ENCODE measurements around the gene AEBP1. TPM values are rescaled to one million over a fixed set of nuclear protein-coding genes. Genes with fewer than 3 reads are reported as not detected.

AEBP1 gene
- total and polyA plus RNA-seq, 2 experiments from 2014 or later, result 15.1 to 42.0 TPM

DNA sequence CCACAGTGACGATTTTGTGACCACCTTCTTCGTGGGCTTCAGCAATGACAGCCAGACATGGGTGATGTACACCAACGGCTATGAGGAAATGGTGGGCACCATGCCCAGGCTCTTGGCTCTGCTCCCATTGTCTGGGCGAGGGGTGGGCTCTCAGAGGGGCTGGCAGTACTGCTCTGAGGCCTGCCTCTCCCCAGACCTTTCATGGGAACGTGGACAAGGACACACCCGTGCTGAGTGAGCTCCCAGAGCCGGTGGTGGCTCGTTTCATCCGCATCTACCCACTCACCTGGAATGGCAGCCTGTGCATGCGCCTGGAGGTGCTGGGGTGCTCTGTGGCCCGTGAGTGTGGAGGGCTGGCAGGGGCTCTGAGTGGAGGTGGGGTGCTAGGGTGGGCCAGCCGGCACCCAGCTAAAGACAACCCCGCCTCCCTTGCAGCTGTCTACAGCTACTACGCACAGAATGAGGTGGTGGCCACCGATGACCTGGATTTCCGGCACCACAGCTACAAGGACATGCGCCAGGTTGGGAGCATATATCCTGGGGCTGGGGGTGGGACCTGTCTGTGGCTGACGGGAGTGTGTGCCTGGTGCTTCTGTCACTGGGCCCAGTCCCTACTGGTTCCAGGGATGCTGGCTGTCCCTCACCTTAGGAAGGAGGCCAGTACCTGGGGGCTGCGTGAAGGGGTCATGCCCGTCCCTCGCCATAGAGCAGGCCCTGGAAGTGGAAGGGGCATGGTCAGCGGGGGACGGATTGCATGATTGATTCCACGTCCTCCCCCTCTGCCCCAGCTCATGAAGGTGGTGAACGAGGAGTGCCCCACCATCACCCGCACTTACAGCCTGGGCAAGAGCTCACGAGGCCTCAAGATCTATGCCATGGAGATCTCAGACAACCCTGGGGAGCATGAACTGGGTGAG is 6.8 kb downstream of the AEBP1 start:
- no peaks in the 10 kb centered on the region; the same call in 2 of the 3 replicates for H3K9me3 Mint-ChIP-seq
- ATAC-seq (no peak), DNase-seq (ENCODE audit: low spot score) (no peak)
- TF ChIP-seq NANOG (IDR thresholded peaks at IDR 0.05; ENCODE audit: borderline replicate concordance) (no peak), CTCF (conservative IDR thresholded peaks at IDR 0.05; ENCODE audit: low read depth in 2 of 2) (no peak), ZNF114 (CRISPR knock-in tag; IDR thresholded peaks at IDR 0.05) (no peak)
- H3K4me1 ChIP-seq (ENCODE audit: insufficient read depth), result no peaks in the 10 kb centered on the region
- no peaks in the 10 kb centered on the region for H3K27me3 ChIP-seq (ENCODE audit: insufficient read depth)
- no peaks in the 10 kb centered on the region; the same call in 1 of the 2 replicates for H3K79me2 ChIP-seq (replicated peaks; ENCODE audit: insufficient read depth)
- no peak overlapping the region for H3K27ac ChIP-seq (ENCODE audit: low read depth)
- H3F3A ChIP-seq (replicated peaks; ENCODE audit: low read depth), result 0 out of 2 replicates have a peak, but pooled peaks cover 2% of the 10 kb centered on the region
- no peaks in the 10 kb centered on the region; the same call in 1 of the 2 replicates for H4K20me1 ChIP-seq (replicated peaks; ENCODE audit: insufficient read depth)
- H3K4me3 Mint-ChIP-seq, result no peak overlapping the region
- H3K9me2 ChIP-seq (ENCODE audit: insufficient read depth), result no peaks in the 10 kb centered on the region
- peaks cover 33% of the 10 kb centered on the region for H3K36me3 Mint-ChIP-seq (ENCODE audit: low read depth)
- H3K4me3 ChIP-seq, result no peak overlapping the region
- H3K4me2 ChIP-seq, result no peak overlapping the region
- H3K27ac Mint-ChIP-seq, result no peak overlapping the region
- no peaks in the 10 kb centered on the region for H3K36me3 ChIP-seq (ENCODE audit: insufficient read depth)
- H3K4me1 Mint-ChIP-seq, result peaks cover 6% of the 10 kb centered on the region
- peaks cover 15% of the 10 kb centered on the region for H3K27me3 Mint-ChIP-seq (ENCODE audit: insufficient read depth, low read depth, poor library complexity)
- H2AFZ ChIP-seq, result no peak overlapping the region

DNA sequence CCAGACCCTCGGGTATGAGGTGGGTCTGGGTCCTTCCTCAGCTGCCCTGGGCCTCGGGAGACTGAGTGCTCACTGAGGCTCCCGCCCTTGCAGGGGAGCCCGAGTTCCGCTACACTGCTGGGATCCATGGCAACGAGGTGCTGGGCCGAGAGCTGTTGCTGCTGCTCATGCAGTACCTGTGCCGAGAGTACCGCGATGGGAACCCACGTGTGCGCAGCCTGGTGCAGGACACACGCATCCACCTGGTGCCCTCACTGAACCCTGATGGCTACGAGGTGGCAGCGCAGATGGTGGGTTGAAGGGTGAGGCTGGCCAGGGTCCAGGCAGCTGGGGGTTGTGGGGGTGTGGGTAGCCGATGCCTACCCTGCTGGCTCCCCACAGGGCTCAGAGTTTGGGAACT is 7.6 kb downstream of the AEBP1 start:
- Histone ChIP-seq H3K27me3 (ENCODE audit: insufficient read depth) (no peaks in the 10 kb centered on the region), H2AFZ (no peak overlapping the region), H3K79me2 (replicated peaks; ENCODE audit: insufficient read depth) (no peaks in the 10 kb centered on the region), H3K4me1 (ENCODE audit: insufficient read depth) (no peaks in the 10 kb centered on the region), H3K4me2 (no peak overlapping the region), H3K4me3 (no peak overlapping the region), H3K27ac (ENCODE audit: low read depth) (no peak overlapping the region), H3F3A (replicated peaks; ENCODE audit: low read depth) (0 out of 2 replicates have a peak, but pooled peaks cover 2% of the 10 kb centered on the region), H3K36me3 (ENCODE audit: insufficient read depth) (no peaks in the 10 kb centered on the region), H4K20me1 (replicated peaks; ENCODE audit: insufficient read depth) (no peaks in the 10 kb centered on the region; the same call in 1 of the 2 replicates), H3K9me2 (ENCODE audit: insufficient read depth) (no peaks in the 10 kb centered on the region)
- Mint-ChIP-seq H3K27ac (no peak overlapping the region), H3K27me3 (ENCODE audit: insufficient read depth, low read depth, poor library complexity) (peaks cover 15% of the 10 kb centered on the region), H3K4me3 (peak overlapping the region; percentile 75; the same call in 2 of the 3 replicates), H3K9me3 (no peaks in the 10 kb centered on the region; the same call in 2 of the 3 replicates), H3K36me3 (ENCODE audit: low read depth) (peaks cover 31% of the 10 kb centered on the region), H3K4me1 (peaks cover 6% of the 10 kb centered on the region; the same call in 2 of the 3 replicates)
- DNase-seq (ENCODE audit: low spot score) (no peak), ATAC-seq (no peak)
- TF ChIP-seq, protein P1, sequence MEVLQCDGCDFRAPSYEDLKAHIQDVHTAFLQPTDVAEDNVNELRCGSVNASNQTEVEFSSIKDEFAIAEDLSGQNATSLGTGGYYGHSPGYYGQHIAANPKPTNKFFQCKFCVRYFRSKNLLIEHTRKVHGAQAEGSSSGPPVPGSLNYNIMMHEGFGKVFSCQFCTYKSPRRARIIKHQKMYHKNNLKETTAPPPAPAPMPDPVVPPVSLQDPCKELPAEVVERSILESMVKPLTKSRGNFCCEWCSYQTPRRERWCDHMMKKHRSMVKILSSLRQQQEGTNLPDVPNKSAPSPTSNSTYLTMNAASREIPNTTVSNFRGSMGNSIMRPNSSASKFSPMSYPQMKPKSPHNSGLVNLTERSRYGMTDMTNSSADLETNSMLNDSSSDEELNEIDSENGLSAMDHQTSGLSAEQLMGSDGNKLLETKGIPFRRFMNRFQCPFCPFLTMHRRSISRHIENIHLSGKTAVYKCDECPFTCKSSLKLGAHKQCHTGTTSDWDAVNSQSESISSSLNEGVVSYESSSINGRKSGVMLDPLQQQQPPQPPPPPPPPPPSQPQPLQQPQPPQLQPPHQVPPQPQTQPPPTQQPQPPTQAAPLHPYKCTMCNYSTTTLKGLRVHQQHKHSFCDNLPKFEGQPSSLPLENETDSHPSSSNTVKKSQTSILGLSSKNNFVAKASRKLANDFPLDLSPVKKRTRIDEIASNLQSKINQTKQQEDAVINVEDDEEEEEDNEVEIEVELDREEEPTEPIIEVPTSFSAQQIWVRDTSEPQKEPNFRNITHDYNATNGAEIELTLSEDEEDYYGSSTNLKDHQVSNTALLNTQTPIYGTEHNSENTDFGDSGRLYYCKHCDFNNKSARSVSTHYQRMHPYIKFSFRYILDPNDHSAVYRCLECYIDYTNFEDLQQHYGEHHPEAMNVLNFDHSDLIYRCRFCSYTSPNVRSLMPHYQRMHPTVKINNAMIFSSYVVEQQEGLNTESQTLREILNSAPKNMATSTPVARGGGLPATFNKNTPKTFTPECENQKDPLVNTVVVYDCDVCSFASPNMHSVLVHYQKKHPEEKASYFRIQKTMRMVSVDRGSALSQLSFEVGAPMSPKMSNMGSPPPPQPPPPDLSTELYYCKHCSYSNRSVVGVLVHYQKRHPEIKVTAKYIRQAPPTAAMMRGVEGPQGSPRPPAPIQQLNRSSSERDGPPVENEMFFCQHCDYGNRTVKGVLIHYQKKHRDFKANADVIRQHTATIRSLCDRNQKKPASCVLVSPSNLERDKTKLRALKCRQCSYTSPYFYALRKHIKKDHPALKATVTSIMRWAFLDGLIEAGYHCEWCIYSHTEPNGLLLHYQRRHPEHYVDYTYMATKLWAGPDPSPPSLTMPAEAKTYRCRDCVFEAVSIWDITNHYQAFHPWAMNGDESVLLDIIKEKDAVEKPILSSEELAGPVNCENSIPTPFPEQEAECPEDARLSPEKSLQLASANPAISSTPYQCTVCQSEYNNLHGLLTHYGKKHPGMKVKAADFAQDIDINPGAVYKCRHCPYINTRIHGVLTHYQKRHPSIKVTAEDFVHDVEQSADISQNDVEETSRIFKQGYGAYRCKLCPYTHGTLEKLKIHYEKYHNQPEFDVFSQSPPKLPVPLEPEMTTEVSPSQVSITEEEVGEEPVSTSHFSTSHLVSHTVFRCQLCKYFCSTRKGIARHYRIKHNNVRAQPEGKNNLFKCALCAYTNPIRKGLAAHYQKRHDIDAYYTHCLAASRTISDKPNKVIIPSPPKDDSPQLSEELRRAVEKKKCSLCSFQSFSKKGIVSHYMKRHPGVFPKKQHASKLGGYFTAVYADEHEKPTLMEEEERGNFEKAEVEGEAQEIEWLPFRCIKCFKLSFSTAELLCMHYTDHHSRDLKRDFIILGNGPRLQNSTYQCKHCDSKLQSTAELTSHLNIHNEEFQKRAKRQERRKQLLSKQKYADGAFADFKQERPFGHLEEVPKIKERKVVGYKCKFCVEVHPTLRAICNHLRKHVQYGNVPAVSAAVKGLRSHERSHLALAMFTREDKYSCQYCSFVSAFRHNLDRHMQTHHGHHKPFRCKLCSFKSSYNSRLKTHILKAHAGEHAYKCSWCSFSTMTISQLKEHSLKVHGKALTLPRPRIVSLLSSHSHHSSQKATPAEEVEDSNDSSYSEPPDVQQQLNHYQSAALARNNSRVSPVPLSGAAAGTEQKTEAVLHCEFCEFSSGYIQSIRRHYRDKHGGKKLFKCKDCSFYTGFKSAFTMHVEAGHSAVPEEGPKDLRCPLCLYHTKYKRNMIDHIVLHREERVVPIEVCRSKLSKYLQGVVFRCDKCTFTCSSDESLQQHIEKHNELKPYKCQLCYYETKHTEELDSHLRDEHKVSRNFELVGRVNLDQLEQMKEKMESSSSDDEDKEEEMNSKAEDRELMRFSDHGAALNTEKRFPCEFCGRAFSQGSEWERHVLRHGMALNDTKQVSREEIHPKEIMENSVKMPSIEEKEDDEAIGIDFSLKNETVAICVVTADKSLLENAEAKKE (CRISPR knock-in tag; IDR thresholded peaks at IDR 0.05), result no peak
- TF ChIP-seq EZH2phosphoT487 (IDR thresholded peaks at IDR 0.05; ENCODE audit: unreplicated experiment) (no peak), STAT1 (IDR thresholded peaks at IDR 0.05; ENCODE audit: unreplicated experiment) (no peak), JUNB (IDR thresholded peaks at IDR 0.05; ENCODE audit: unreplicated experiment) (no peak), CREB1 (CRISPR knock-in tag; IDR thresholded peaks at IDR 0.05; ENCODE audit: low read depth) (no peak), ETS1 (IDR thresholded peaks at IDR 0.05) (no peak)
